ENCODE results near the gene INHBC. TPM values are rescaled to one million over a fixed set of nuclear protein-coding genes. Genes with fewer than 3 reads are reported as not detected.

Gene INHBC
- total RNA-seq, 4 donors from 2014 or later, result 0.33 to 0.63 (median 0.54) TPM; not detected in 1

Small RNAs within 50 kb of the gene (small RNA-seq; reads per million reads assigned to genes)
- not detected for gene RNU6-879P

Other genes starting within 250 kb of the INHBC start
- under 1 TPM in 1 of 4 donors, not detected in 3; 0.27 TPM for gene NXPH4, start 218.0 kb upstream of the INHBC start, total RNA-seq
- 10 to 100 TPM; 34.0 to 58.4 (median 49.8) TPM for gene SHMT2, start 205.1 kb upstream of the INHBC start, total RNA-seq
- 1 to 10 TPM in 2 of 4 donors, under 1 TPM in 1, not detected in 1; 0.88 to 7.3 (median 3.0) TPM for gene STAC3, start 183.6 kb upstream of the INHBC start, total RNA-seq
- 10 to 100 TPM; 30.7 to 40.8 (median 35.5) TPM for gene R3HDM2, start 3.7 kb upstream of the INHBC start, total RNA-seq
- not detected for gene INHBE, start 20.5 kb downstream of the INHBC start, total RNA-seq
- gene GLI1, start 25.0 kb downstream of the INHBC start, total RNA-seq, result 1 to 10 TPM in 3 of 4 donors, not detected in 1; 1.1 to 2.2 (median 1.6) TPM
- 1 to 10 TPM; 3.2 to 6.3 (median 4.6) TPM for gene ARHGAP9, start 45.1 kb downstream of the INHBC start, total RNA-seq
- gene MARS1, start 53.3 kb downstream of the INHBC start, total RNA-seq, result 100 to 1,000 TPM in 2 of 4 donors, 10 to 100 TPM in 2; 55.2 to 173 (median 97.8) TPM
- 10 to 100 TPM; 44.5 to 71.3 (median 53.8) TPM for gene DDIT3, start 85.7 kb downstream of the INHBC start, total RNA-seq
- gene MBD6, start 88.0 kb downstream of the INHBC start, total RNA-seq, result 10 to 100 TPM; 18.9 to 59.7 (median 51.9) TPM
- 100 to 1,000 TPM; 164 to 199 (median 193) TPM for gene DCTN2, start 112.4 kb downstream of the INHBC start, total RNA-seq
- gene KIF5A, start 115.3 kb downstream of the INHBC start, total RNA-seq, result under 1 TPM; 0.34 to 0.67 (median 0.51) TPM
- 10 to 100 TPM; 29.6 to 82.6 (median 59.2) TPM for gene PIP4K2C, start 156.4 kb downstream of the INHBC start, total RNA-seq
- gene DTX3, start 170.0 kb downstream of the INHBC start, total RNA-seq, result 10 to 100 TPM; 29.2 to 42.0 (median 33.9) TPM
- 10 to 100 TPM in 1 of 4 donors, 1 to 10 TPM in 3; 3.3 to 25.8 (median 3.9) TPM for gene ARHGEF25, start 176.7 kb downstream of the INHBC start, total RNA-seq
- gene B4GALNT1, start 198.4 kb downstream of the INHBC start, total RNA-seq, result 1 to 10 TPM in 3 of 4 donors, under 1 TPM in 1; 0.88 to 7.9 (median 2.2) TPM